ACC112 (cell line): ENCODE results near the gene HLA-DQB1.
"Not testable (repeated sequence)": the region's sequence is repeated elsewhere in the genome, so short reads cannot be mapped to it uniquely, and the experiment has no call there.

Source experiments
- H2AFZ ChIP-seq: fragments of 200-600 bp; sonication (generic); one replicate; pipeline ENCODE4 v1.6.0; 2017; ENCODE audit warnings: antibody characterized with exemption, low read length; ENCODE audit not compliant: unreplicated experiment
- H3K27ac ChIP-seq: fragments of 200-600 bp; sonication (generic); 2 replicates; pipeline ENCODE4 v1.5.1; 2014; ENCODE audit warnings: low read depth, mild to moderate bottlenecking, antibody characterized with exemption, low read length, moderate library complexity
- H3K27me3 ChIP-seq: fragments of 200-600 bp; sonication (generic); 2 replicates; pipeline ENCODE4 v1.6.1; 2014; ENCODE audit warnings: mild to moderate bottlenecking, antibody characterized with exemption, low read length, moderate library complexity, mixed read lengths; ENCODE audit not compliant: insufficient read depth
- H3K36me3 ChIP-seq: fragments of 200-600 bp; sonication (generic); 2 replicates; pipeline ENCODE4 v1.6.1; 2016; ENCODE audit warnings: mild to moderate bottlenecking, antibody characterized with exemption, low read length, moderate library complexity, mixed read lengths; ENCODE audit not compliant: insufficient read depth
- H3K4me1 ChIP-seq: fragments of 200-600 bp; sonication (generic); one replicate; pipeline ENCODE4 v1.6.1; 2016; ENCODE audit warnings: low read length, mixed read lengths; ENCODE audit not compliant: insufficient read depth, unreplicated experiment, control insufficient read depth
- H3K4me3 ChIP-seq: fragments of 200-600 bp; sonication (generic); 2 replicates; pipeline ENCODE4 v1.5.1; 2014; ENCODE audit warnings: mild to moderate bottlenecking, low read depth, low read length
- H3K79me2 ChIP-seq: fragments of 200-600 bp; sonication (generic); one replicate; pipeline ENCODE4 v1.6.0; 2016; ENCODE audit warnings: low read length; ENCODE audit not compliant: control insufficient read depth, unreplicated experiment, insufficient read depth

The HLA-DQB1 gene

DNA sequence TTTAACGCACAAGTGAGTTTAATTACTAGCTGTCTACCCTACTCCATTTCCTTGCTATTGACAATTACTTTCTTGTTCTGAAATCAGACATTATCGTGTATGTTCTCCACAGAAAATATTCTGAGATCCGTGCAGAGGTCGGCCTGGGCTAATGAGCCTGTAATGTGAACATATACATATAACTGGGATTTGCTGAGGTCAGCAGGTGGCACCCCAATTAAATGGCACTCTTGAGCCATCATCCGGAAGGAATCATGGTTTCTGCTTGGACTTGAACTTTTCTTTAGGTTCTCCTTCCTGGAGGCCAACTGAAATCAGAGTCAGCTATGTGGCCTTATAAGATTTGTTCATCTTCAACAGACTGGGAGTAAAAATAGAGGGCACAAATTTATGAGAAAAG lies 3.6 kb downstream of the HLA-DQB1 start:
- Histone ChIP-seq H3K27me3 (peaks cover 23% of the 10 kb centered on the region; the same call in 1 of the 2 replicates), H3K4me3 (no peak overlapping the region), H3K27ac (no peak overlapping the region), H3K79me2 (no peaks in the 10 kb centered on the region), H3K36me3 (no peaks in the 10 kb centered on the region), H3K4me1 (no peaks in the 10 kb centered on the region), H2AFZ (no peak overlapping the region)

DNA sequence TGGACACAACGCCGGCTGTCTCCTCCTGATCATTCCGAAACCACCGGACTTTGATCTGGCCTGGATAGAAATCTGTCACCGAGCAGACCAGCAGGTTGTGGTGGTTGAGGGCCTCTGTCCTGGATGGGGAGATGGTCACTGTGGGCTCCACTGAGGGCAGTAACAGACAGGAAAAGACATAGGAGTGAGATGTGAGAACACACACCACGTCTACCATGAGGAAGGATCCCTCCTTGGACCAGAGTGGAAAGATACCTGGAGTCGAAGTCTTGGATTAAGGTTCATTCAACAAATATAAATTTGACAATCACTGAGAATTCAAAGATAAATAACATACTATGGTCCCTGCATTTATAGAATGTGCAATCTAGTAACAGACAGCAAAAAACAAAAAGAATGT lies 4.4 kb downstream of the HLA-DQB1 start:
- Histone ChIP-seq H3K27ac (no peak overlapping the region), H3K4me1 (no peaks in the 10 kb centered on the region), H3K79me2 (no peaks in the 10 kb centered on the region), H3K36me3 (no peaks in the 10 kb centered on the region), H2AFZ (no peak overlapping the region), H3K4me3 (no peak overlapping the region), H3K27me3 (peaks cover 19% of the 10 kb centered on the region; the same call in 1 of the 2 replicates)

DNA sequence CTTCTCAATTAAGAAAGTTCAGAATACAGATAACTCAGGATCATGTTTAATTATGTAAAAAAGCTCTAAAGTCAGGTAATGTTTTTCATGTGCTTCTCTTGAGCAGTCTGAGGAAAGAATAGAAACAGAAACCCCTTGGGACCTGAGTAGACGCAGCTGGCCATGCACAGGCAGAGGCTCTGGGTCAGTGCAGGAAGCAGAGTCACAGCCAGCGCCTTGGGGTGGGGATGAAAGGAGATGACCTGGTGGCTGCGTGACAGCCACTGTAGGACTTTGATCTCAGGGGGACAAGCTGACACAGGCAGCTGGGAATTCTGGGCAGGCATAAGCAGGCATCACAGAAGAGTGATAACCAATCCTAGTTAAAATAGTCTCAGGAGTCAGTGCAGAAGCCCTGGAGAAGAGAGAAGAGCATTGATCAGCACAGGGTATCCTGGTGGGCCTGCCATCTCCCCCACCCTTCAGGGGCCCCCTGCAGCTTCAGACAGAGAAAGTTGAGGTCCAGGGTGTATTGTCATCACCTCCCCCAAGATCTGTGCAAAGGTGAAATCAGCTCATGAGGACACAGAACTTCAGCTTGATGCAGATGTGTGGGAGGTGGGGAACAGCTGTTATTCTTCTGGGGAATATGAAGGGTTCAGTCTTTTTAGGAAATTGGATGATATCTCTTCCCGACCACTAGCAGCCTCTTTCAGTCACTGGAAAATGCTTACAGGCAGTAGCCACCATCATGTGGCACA lies 6.4 kb downstream of the HLA-DQB1 start:
- Histone ChIP-seq H3K79me2 (no peaks in the 10 kb centered on the region), H2AFZ (no peak overlapping the region), H3K4me1 (no peaks in the 10 kb centered on the region), H3K4me3 (no peak overlapping the region), H3K36me3 (no peaks in the 10 kb centered on the region), H3K27ac (no peak overlapping the region), H3K27me3 (peaks cover 5% of the 10 kb centered on the region; the same call in 1 of the 2 replicates)

- no peak overlapping the region for H3K4me3 ChIP-seq
- H3K79me2 ChIP-seq: no peaks in the 10 kb centered on the region
- no peaks in the 10 kb centered on the region for H3K36me3 ChIP-seq
- no peaks in the 10 kb centered on the region for H3K4me1 ChIP-seq
- no peak overlapping the region for H2AFZ ChIP-seq
- H3K27ac ChIP-seq: no peak overlapping the region
- peaks cover 5% of the 10 kb centered on the region; the same call in 1 of the 2 replicates for H3K27me3 ChIP-seq
Measured at GRCh38 chr6:32658268-32658897, 8.1 kb downstream of the HLA-DQB1 start.

DNA sequence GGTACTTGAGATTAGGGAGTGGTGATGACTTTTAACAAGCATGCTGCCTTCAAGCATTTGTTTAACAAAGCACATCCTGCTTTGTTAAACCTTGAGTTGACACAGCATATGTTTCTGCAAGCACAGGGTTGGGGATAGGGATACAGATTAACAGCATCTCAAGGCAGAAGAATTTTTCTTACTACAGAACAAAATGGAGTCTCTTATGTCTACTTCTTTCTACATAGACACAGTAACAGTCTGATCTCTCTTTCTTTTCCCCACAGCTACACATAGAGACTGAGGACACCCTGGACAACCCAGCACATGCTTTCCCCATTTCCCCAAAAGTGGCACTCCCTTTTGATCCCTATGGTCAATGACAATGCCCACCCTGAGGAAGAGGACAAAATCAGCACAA lies 8.6 kb downstream of the HLA-DQB1 start:
- H3K27ac ChIP-seq, H3K4me1 ChIP-seq, H2AFZ ChIP-seq, H3K4me3 ChIP-seq, H3K36me3 ChIP-seq, H3K27me3 ChIP-seq, H3K79me2 ChIP-seq: not testable (repeated sequence)

DNA sequence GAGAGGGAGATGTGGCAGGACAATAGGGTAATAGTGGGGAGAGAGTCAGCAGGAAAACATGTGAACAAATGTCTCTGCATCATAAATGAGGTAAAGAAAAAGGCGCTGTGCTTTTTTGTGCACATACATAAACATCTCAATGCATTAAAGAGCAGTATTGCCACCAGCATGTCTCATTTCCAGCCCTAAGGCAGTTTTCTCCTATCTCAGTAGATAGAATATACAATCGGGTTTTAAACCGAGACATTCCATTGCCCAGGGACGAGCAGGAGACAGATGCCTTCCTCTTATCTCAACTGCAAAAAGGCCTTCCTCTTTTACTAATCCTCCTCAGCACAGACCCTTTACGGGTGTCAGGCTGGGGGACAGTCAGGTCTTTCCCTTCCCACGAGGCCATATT lies 9.1 kb downstream of the HLA-DQB1 start:
- not testable (repeated sequence) for H2AFZ ChIP-seq, H3K4me3 ChIP-seq, H3K36me3 ChIP-seq, H3K4me1 ChIP-seq, H3K27ac ChIP-seq, H3K79me2 ChIP-seq, H3K27me3 ChIP-seq

DNA sequence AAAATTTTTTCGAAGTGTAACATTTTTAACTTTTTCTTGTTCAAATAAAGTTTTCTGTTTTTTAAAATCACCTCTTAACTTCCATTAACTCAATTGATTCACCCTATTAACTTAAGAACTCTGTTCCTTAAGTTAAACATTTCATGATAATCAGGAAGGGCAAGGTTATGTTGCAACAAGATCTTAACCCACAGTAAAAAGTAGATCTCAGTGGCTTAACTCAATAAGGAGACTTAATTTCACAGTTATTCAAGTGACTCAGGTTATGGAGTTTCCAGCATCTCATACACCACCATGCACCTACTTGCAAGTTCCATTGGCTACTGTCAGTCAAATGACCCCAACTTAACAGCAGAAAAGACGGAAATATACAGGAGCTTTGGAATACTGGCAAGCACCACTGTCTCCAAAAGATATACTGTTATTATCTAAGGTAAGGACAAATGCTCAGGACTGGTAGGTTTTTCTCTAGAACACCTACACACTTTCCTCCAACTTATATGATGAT lies 11.2 kb downstream of the HLA-DQB1 start:
- Histone ChIP-seq H3K27ac (no peak overlapping the region), H3K4me3 (no peak overlapping the region), H3K27me3 (peaks cover 5% of the 10 kb centered on the region; the same call in 1 of the 2 replicates), H3K79me2 (no peaks in the 10 kb centered on the region), H2AFZ (no peak overlapping the region), H3K36me3 (no peaks in the 10 kb centered on the region), H3K4me1 (no peaks in the 10 kb centered on the region)

- Histone ChIP-seq H3K4me1 (no peaks in the 10 kb centered on the region), H2AFZ (no peak overlapping the region), H3K36me3 (no peaks in the 10 kb centered on the region), H3K27me3 (peaks cover 3% of the 10 kb centered on the region; the same call in 1 of the 2 replicates), H3K4me3 (no peak overlapping the region), H3K79me2 (no peaks in the 10 kb centered on the region), H3K27ac (no peak overlapping the region)
Measured at GRCh38 chr6:32645047-32645703, 21.3 kb downstream of the HLA-DQB1 start.

DNA sequence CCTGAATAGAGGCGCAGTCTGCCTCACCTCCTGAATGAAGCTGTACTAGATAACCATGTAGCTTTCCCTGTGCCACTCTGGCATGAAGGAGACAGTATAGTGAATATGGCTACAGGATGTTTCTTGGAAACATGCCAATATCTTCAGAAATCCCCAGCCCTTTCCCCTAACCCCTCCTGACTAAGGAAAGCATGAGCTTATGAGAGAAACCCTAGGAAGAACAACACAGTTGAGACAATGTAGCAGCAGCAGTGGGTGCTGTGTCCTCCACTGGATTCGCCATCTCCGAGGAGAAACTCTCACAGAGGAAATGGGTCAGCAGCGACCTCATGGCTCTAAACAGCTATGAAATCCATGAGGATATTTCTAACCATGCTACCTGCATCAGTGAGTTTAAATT lies 22.6 kb downstream of the HLA-DQB1 start:
- no peaks in the 10 kb centered on the region for H3K4me1 ChIP-seq
- H2AFZ ChIP-seq: no peak overlapping the region
- H3K27ac ChIP-seq: no peak overlapping the region
- no peaks in the 10 kb centered on the region for H3K79me2 ChIP-seq
- peaks cover 6% of the 10 kb centered on the region for H3K27me3 ChIP-seq
- no peak overlapping the region for H3K4me3 ChIP-seq
- H3K36me3 ChIP-seq: no peaks in the 10 kb centered on the region

GRCh38 chr6:32642720-32643106 lies 23.7 kb downstream of the HLA-DQB1 start:
- no peak overlapping the region for H3K27ac ChIP-seq
- H3K79me2 ChIP-seq: no peaks in the 10 kb centered on the region
- H3K4me1 ChIP-seq: no peaks in the 10 kb centered on the region
- H3K36me3 ChIP-seq: no peaks in the 10 kb centered on the region
- H2AFZ ChIP-seq: no peak overlapping the region
- H3K27me3 ChIP-seq: peaks cover 6% of the 10 kb centered on the region
- H3K4me3 ChIP-seq: no peak overlapping the region
